GM12878 (cell line): ENCODE data around the gene LIM2. TPM values are rescaled to one million over a fixed set of nuclear protein-coding genes. Genes with fewer than 3 reads are reported as not detected.

ENCODE experiments used
- ATF7 ChIP-seq: fragments of 450-650 bp; IDR thresholded peaks from 2 replicates; pipeline ENCODE4 v1.6.1; 2016; ENCODE audit warnings: low read depth, mild to moderate bottlenecking
- BACH1 ChIP-seq: fragments of 450-650 bp; IDR thresholded peaks from 2 replicates; pipeline ENCODE4 v1.6.1; 2017; ENCODE audit warnings: mild to moderate bottlenecking, borderline replicate concordance
- IKZF2 ChIP-seq, 2 experiments: fragments of 450-650 bp; IDR thresholded peaks; 2 replicates each; pipeline ENCODE4 v1.6.1; 2017; ENCODE audit warnings: mild to moderate bottlenecking in 2 of 2, moderate library complexity in 2 of 2
- KDM1A ChIP-seq: fragments of 200-600 bp; sonication (generic); IDR thresholded peaks from 2 replicates; pipeline ENCODE4 v1.6.1; 2016; ENCODE audit warnings: borderline replicate concordance
- NBN ChIP-seq: fragments of 450-650 bp; IDR thresholded peaks from 2 replicates; pipeline ENCODE4 v1.6.1; 2016
- NFYA ChIP-seq: IDR thresholded peaks from 2 replicates; pipeline ENCODE4 v1.6.1; 2011; ENCODE audit warnings: low read depth, mild to moderate bottlenecking, low read length, improper control_type of control experiment, borderline replicate concordance
- POLR2A ChIP-seq: IDR thresholded peaks from 2 replicates; pipeline ENCODE4 v1.6.1; 2011; ENCODE audit warnings: low read depth, mild to moderate bottlenecking, low read length
- RAD21 ChIP-seq: IDR thresholded peaks from 2 replicates; pipeline ENCODE4 v1.6.1; 2011; ENCODE audit warnings: mild to moderate bottlenecking, low read depth, low read length, moderate library complexity; ENCODE audit not compliant: insufficient read depth
- RELA ChIP-seq: fragments of 450-650 bp; IDR thresholded peaks from 2 replicates; pipeline ENCODE4 v1.8.0; 2014; ENCODE audit warnings: borderline replicate concordance; ENCODE audit not compliant: partially characterized antibody
- RUNX3 ChIP-seq: IDR thresholded peaks from 2 replicates; pipeline ENCODE4 v1.6.1; 2012; ENCODE audit warnings: low read length, inconsistent platforms
- SMARCA5 ChIP-seq: fragments of 450-650 bp; IDR thresholded peaks from 2 replicates; pipeline ENCODE4 v1.6.1; 2017; ENCODE audit warnings: mild to moderate bottlenecking
- SRF ChIP-seq, 2 experiments: IDR thresholded peaks; 2 replicates each; pipeline ENCODE4 v1.6.1; 2011; ENCODE audit warnings: low read depth in 2 of 2, low read length in 2 of 2, mild to moderate bottlenecking in 1 of 2, moderate library complexity in 1 of 2
- WRNIP1 ChIP-seq: IDR thresholded peaks from 2 replicates; pipeline ENCODE4 v1.6.1; 2011; ENCODE audit warnings: low read depth, low read length, improper control_type of control experiment, borderline replicate concordance
- ZNF24 ChIP-seq: fragments of 450-650 bp; IDR thresholded peaks from 2 replicates; pipeline ENCODE4 v1.6.1; 2017; ENCODE audit warnings: antibody characterized with exemption, mild to moderate bottlenecking
- polyA plus RNA-seq, 11 experiments: library from polyadenylated mRNA; depleted of rRNA in 4 of 11; unstranded in 6 of 11; stranded (reverse) in 5 of 11; fragments of >200 nt; fragmentation: Nextera tagmentation in 4 of 11; fragmentation: Illumina TruSeq in 1 of 11; extraction: Ambion mirVana in 4 of 11; extraction: Trizol in 1 of 11; gene quantifications; 1 replicate in 1 of 11; 2 replicates in 10 of 11; pipeline versions ENCODE4 v1.2.1 to v1.2.3, GENCODE V29; 2011 to 2016; ENCODE audit warnings: inconsistent platforms in 2 of 11, missing spikeins in 2 of 11, low read depth in 1 of 11
- total RNA-seq, 4 experiments: library from RNA; depleted of rRNA in 3 of 4; stranded (reverse); fragments of >200 nt in 3 of 4; fragmentation: Illumina TruSeq in 1 of 4; extraction: Trizol in 1 of 4; gene quantifications; 2 replicates each; pipeline versions ENCODE4 v1.2.1 to v1.2.3, GENCODE V29; 2013 to 2021
- TF ChIP-seq, protein P1 (sequence below): fragments of 150-350 bp; IDR thresholded peaks from 2 replicates; pipeline ENCODE4 v1.6.1; 2014; ENCODE audit warnings: mild to moderate bottlenecking, low read depth, low read length
- TF ChIP-seq, protein P2 (sequence below): fragments of 450-650 bp; formaldehyde crosslinking; IDR thresholded peaks from 2 replicates; pipeline ENCODE4 v1.4.0; 2020; ENCODE audit warnings: mild to moderate bottlenecking, moderate library complexity
- TF ChIP-seq, protein P3 (sequence below): fragments of 150-350 bp; IDR thresholded peaks from 2 replicates; pipeline ENCODE4 v1.6.1; 2016; ENCODE audit warnings: low read depth, low read length
- TF ChIP-seq, protein P4 (sequence below): IDR thresholded peaks from 2 replicates; pipeline ENCODE4 v1.6.1; 2012; ENCODE audit warnings: low read length, inconsistent platforms
- TF ChIP-seq, protein P5 (sequence below): fragments of 450-650 bp; IDR thresholded peaks from 2 replicates; pipeline ENCODE4 v1.6.1; 2017; ENCODE audit warnings: mild to moderate bottlenecking

LIM2 gene
- total and polyA plus RNA-seq, 10 of the 15 experiments (the other 5 are each of a cell fraction or from before 2014, with no cell fraction given) = not detected

DNA sequence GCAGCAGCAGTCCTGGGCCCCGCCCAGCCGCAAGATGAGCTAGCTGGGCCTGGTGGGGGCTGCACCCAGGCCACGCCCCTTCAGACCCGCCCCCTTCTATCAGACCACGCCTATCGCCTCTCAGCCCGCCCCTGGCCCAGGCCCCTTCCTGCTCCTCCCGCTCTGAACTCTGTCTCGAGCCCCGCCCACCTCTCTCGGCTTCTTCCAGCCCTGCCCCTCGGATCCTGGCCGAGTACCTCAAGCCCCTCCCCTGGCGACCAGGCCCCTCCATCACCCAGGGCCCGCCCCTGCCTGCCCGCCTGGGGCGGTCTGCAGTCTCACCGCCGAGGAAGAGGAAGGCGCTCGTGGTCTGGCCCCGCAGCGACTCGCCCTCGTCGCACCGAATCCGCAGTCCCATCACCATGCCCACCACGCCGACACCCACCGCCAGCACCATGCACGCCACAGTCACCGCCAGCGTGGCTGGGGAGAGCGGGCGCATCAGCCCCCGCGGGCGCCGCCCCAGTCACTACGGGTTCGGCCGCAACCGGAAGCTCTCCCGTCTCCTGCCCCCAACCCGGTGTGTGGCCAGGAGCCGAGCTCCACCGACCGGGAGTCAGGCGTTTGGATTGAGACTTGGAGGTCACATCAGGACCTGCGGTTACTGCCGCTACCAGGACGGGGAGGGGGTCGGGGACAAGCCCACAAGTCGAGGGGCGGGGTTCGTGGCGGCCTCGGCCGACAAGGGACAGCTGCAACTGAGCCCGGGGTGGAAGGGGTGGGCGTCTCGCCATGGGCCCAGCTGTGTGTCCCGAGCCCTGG lies 20.0 kb downstream of the LIM2 start (continued):
- TF ChIP-seq, protein P1, sequence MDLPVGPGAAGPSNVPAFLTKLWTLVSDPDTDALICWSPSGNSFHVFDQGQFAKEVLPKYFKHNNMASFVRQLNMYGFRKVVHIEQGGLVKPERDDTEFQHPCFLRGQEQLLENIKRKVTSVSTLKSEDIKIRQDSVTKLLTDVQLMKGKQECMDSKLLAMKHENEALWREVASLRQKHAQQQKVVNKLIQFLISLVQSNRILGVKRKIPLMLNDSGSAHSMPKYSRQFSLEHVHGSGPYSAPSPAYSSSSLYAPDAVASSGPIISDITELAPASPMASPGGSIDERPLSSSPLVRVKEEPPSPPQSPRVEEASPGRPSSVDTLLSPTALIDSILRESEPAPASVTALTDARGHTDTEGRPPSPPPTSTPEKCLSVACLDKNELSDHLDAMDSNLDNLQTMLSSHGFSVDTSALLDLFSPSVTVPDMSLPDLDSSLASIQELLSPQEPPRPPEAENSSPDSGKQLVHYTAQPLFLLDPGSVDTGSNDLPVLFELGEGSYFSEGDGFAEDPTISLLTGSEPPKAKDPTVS = no peak
- TF ChIP-seq RELA (peak; percentile 66), NBN (peak; percentile 60), KDM1A (no peak), NFYA (no peak), SMARCA5 (no peak), ATF7 (0 out of 2 replicates have a peak, but pooled peaks have one; percentile 16), IKZF2 (IDR thresholded peaks at IDR 0.05) (peak; percentile 62 to 73), RAD21 (no peak), WRNIP1 (no peak), RUNX3 (peak; percentile 80), ZNF24 (no peak), POLR2A (peak; percentile 87), SRF (IDR thresholded peaks at IDR 0.05; ENCODE audit: low read depth in 2 of 2, low read length in 2 of 2) (no peak), BACH1 (peak; percentile 80)
- TF ChIP-seq, protein P2, sequence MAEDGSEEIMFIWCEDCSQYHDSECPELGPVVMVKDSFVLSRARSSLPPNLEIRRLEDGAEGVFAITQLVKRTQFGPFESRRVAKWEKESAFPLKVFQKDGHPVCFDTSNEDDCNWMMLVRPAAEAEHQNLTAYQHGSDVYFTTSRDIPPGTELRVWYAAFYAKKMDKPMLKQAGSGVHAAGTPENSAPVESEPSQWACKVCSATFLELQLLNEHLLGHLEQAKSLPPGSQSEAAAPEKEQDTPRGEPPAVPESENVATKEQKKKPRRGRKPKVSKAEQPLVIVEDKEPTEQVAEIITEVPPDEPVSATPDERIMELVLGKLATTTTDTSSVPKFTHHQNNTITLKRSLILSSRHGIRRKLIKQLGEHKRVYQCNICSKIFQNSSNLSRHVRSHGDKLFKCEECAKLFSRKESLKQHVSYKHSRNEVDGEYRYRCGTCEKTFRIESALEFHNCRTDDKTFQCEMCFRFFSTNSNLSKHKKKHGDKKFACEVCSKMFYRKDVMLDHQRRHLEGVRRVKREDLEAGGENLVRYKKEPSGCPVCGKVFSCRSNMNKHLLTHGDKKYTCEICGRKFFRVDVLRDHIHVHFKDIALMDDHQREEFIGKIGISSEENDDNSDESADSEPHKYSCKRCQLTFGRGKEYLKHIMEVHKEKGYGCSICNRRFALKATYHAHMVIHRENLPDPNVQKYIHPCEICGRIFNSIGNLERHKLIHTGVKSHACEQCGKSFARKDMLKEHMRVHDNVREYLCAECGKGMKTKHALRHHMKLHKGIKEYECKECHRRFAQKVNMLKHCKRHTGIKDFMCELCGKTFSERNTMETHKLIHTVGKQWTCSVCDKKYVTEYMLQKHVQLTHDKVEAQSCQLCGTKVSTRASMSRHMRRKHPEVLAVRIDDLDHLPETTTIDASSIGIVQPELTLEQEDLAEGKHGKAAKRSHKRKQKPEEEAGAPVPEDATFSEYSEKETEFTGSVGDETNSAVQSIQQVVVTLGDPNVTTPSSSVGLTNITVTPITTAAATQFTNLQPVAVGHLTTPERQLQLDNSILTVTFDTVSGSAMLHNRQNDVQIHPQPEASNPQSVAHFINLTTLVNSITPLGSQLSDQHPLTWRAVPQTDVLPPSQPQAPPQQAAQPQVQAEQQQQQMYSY = no peak
- TF ChIP-seq, protein P3, sequence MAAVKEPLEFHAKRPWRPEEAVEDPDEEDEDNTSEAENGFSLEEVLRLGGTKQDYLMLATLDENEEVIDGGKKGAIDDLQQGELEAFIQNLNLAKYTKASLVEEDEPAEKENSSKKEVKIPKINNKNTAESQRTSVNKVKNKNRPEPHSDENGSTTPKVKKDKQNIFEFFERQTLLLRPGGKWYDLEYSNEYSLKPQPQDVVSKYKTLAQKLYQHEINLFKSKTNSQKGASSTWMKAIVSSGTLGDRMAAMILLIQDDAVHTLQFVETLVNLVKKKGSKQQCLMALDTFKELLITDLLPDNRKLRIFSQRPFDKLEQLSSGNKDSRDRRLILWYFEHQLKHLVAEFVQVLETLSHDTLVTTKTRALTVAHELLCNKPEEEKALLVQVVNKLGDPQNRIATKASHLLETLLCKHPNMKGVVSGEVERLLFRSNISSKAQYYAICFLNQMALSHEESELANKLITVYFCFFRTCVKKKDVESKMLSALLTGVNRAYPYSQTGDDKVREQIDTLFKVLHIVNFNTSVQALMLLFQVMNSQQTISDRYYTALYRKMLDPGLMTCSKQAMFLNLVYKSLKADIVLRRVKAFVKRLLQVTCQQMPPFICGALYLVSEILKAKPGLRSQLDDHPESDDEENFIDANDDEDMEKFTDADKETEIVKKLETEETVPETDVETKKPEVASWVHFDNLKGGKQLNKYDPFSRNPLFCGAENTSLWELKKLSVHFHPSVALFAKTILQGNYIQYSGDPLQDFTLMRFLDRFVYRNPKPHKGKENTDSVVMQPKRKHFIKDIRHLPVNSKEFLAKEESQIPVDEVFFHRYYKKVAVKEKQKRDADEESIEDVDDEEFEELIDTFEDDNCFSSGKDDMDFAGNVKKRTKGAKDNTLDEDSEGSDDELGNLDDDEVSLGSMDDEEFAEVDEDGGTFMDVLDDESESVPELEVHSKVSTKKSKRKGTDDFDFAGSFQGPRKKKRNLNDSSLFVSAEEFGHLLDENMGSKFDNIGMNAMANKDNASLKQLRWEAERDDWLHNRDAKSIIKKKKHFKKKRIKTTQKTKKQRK = no peak
- TF ChIP-seq, protein P4, sequence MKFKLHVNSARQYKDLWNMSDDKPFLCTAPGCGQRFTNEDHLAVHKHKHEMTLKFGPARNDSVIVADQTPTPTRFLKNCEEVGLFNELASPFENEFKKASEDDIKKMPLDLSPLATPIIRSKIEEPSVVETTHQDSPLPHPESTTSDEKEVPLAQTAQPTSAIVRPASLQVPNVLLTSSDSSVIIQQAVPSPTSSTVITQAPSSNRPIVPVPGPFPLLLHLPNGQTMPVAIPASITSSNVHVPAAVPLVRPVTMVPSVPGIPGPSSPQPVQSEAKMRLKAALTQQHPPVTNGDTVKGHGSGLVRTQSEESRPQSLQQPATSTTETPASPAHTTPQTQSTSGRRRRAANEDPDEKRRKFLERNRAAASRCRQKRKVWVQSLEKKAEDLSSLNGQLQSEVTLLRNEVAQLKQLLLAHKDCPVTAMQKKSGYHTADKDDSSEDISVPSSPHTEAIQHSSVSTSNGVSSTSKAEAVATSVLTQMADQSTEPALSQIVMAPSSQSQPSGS = no peak
- TF ChIP-seq, protein P5, sequence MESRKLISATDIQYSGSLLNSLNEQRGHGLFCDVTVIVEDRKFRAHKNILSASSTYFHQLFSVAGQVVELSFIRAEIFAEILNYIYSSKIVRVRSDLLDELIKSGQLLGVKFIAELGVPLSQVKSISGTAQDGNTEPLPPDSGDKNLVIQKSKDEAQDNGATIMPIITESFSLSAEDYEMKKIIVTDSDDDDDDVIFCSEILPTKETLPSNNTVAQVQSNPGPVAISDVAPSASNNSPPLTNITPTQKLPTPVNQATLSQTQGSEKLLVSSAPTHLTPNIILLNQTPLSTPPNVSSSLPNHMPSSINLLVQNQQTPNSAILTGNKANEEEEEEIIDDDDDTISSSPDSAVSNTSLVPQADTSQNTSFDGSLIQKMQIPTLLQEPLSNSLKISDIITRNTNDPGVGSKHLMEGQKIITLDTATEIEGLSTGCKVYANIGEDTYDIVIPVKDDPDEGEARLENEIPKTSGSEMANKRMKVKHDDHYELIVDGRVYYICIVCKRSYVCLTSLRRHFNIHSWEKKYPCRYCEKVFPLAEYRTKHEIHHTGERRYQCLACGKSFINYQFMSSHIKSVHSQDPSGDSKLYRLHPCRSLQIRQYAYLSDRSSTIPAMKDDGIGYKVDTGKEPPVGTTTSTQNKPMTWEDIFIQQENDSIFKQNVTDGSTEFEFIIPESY = no peak
